Measurements from ENCODE around the gene LYPD6B. TPM values are rescaled to one million over a fixed set of nuclear protein-coding genes. Genes with fewer than 3 reads are reported as not detected.

The LYPD6B gene
- polyA plus RNA-seq, 1 of the 3 experiments (the other 2 are of a cell fraction): 18.2 TPM

- Histone ChIP-seq H3K36me3 (replicated peaks in 1 of 2; ENCODE audit: control insufficient read depth in 1 of 2, insufficient read depth in 2 of 2, low read length in 1 of 2) (no peaks in the 10 kb centered on the region), H3K9me3 (no peaks in the 10 kb centered on the region), H3K4me3 (ENCODE audit: low read depth in 2 of 2, low read length in 1 of 2) (no peak overlapping the region; a peak in 1 of 4 replicates), H4K20me1 (ENCODE audit: insufficient read depth) (no peaks in the 10 kb centered on the region), H3K9me2 (no peaks in the 10 kb centered on the region), H3K27ac (ENCODE audit: low read depth in 2 of 2, low read length in 1 of 2) (peak overlapping the region; percentile 21 to 72; a peak in 3 of 4 replicates), H2AFZ (ENCODE audit: low read depth) (peak overlapping the region; percentile 50; the same call in 1 of the 2 replicates), H3K4me1 (ENCODE audit: control insufficient read depth in 1 of 2, insufficient read depth in 2 of 2, low read depth in 1 of 2, low read length in 1 of 2) (peaks cover 16 to 26% of the 10 kb centered on the region in 2 experiments; a peak in 3 of 4 replicates), H3K79me2 (ENCODE audit: insufficient read depth) (no peaks in the 10 kb centered on the region), H3F3A (replicated peaks; ENCODE audit: insufficient read depth) (no peaks in the 10 kb centered on the region), H3K4me2 (peak overlapping the region; percentile 63), H3K27me3 (ENCODE audit: insufficient read depth) (no peaks in the 10 kb centered on the region), H3K9ac (no peak overlapping the region; the same call in 1 of the 2 replicates)
- ChIA-PET POLR2A (no interaction called here), CTCF (interaction anchor here (0.9 to 1.7 kb wide), 3 partner anchors 10 to 484 kb away, joined by 4 to 10 read pairs (median 4); no protein-coding TSS in a partner anchor)
- WGBS (ENCODE audit: low lambda C conversion rate): 25% methylated on average over 5 of the region's 5 CpGs
- peak; percentile 34 for DNase-seq
- TF ChIP-seq YY1 (IDR thresholded peaks at IDR 0.05; ENCODE audit: low read depth) (no peak), MXI1 (IDR thresholded peaks at IDR 0.05; ENCODE audit: low read depth, low read length) (no peak), EP300 (IDR thresholded peaks at IDR 0.05; ENCODE audit: borderline replicate concordance in 1 of 2, low read depth in 1 of 2, low read length in 1 of 2) (peak in 1 of 2 experiments; percentile 75; a peak in 2 of 4 replicates), PBX3 (IDR thresholded peaks at IDR 0.05) (peak; percentile 72), USF2 (IDR thresholded peaks at IDR 0.05; ENCODE audit: borderline replicate concordance, low read depth, low read length) (no peak), SIN3A (IDR thresholded peaks at IDR 0.05; ENCODE audit: borderline replicate concordance, low read depth, low read length) (no peak), NFIC (IDR thresholded peaks at IDR 0.05; ENCODE audit: borderline replicate concordance) (no peak), FOXM1 (IDR thresholded peaks at IDR 0.05; ENCODE audit: low read depth) (no peak), MAX (IDR thresholded peaks at IDR 0.05; ENCODE audit: low read depth) (no peak), RAD21 (IDR thresholded peaks at IDR 0.05; ENCODE audit: low read length) (no peak), TEAD4 (IDR thresholded peaks at IDR 0.05; ENCODE audit: borderline replicate concordance, insufficient read depth) (no peak), USF1 (IDR thresholded peaks at IDR 0.05; ENCODE audit: borderline replicate concordance, low read depth) (no peak), GATA2 (CRISPR knock-in tag; IDR thresholded peaks at IDR 0.05) (0 out of 2 replicates have a peak, but pooled peaks have one; percentile 23), MEF2A (IDR thresholded peaks at IDR 0.05; ENCODE audit: borderline replicate concordance, low read depth) (no peak), CTCF (IDR thresholded peaks at IDR 0.05) (no peak), RXRA (IDR thresholded peaks at IDR 0.05; ENCODE audit: borderline replicate concordance, low read depth) (no peak), EZH2phosphoT487 (IDR thresholded peaks at IDR 0.05; ENCODE audit: borderline replicate concordance, low read depth) (no peak), CHD2 (IDR thresholded peaks at IDR 0.05; ENCODE audit: low read length, partially characterized antibody) (peak; percentile 68), GABPA (IDR thresholded peaks at IDR 0.05; ENCODE audit: low read depth) (no peak), TCF12 (IDR thresholded peaks at IDR 0.05) (no peak; the same call in 1 of the 2 replicates), RCOR1 (IDR thresholded peaks at IDR 0.05; ENCODE audit: low read length) (peak; percentile 91), POLR2AphosphoS5 (IDR thresholded peaks at IDR 0.05; ENCODE audit: low read depth, low read length) (no peak; the same call in 1 of the 2 replicates), IRF3 (IDR thresholded peaks at IDR 0.05; ENCODE audit: low read depth, low read length) (no peak), FOXJ3 (CRISPR knock-in tag; IDR thresholded peaks at IDR 0.05) (no peak)
Measured at GRCh38 chr2:149076863-149077412, 38.4 kb downstream of the LYPD6B start.

All from SK-N-SH (cell line).